NB4 (cell line): ENCODE results near the gene GM2A.
A peak's percentile ranks its signal among the peaks of the same experiment; 100 is the strongest.

Source experiments
- DNase-seq: peaks from one replicate; pipeline ENCODE4 v3.0.0; 2010; ENCODE audit warnings: low read depth
- H3K4me3 ChIP-seq: one replicate; pipeline ENCODE4 v1.5.1; 2011; ENCODE audit warnings: mild to moderate bottlenecking, low read depth, low read length, moderate library complexity
- MYC ChIP-seq: IDR thresholded peaks from 2 replicates; pipeline ENCODE4 v1.6.1; 2011; ENCODE audit warnings: low read depth, low read length
- POLR2A ChIP-seq: IDR thresholded peaks from 2 replicates; pipeline ENCODE4 v1.6.1; 2011; ENCODE audit warnings: mild to moderate bottlenecking; ENCODE audit not compliant: insufficient read length; ENCODE audit errors: extremely low read depth
- TF ChIP-seq, protein P1 (sequence below): IDR thresholded peaks from one replicate; pipeline ENCODE4 v1.5.1; 2012; ENCODE audit warnings: low read depth, low read length
- TF ChIP-seq, protein P2 (sequence below): IDR thresholded peaks from 2 replicates; pipeline ENCODE4 v1.6.1; 2011; ENCODE audit warnings: low read depth, low read length

Gene GM2A

DNA sequence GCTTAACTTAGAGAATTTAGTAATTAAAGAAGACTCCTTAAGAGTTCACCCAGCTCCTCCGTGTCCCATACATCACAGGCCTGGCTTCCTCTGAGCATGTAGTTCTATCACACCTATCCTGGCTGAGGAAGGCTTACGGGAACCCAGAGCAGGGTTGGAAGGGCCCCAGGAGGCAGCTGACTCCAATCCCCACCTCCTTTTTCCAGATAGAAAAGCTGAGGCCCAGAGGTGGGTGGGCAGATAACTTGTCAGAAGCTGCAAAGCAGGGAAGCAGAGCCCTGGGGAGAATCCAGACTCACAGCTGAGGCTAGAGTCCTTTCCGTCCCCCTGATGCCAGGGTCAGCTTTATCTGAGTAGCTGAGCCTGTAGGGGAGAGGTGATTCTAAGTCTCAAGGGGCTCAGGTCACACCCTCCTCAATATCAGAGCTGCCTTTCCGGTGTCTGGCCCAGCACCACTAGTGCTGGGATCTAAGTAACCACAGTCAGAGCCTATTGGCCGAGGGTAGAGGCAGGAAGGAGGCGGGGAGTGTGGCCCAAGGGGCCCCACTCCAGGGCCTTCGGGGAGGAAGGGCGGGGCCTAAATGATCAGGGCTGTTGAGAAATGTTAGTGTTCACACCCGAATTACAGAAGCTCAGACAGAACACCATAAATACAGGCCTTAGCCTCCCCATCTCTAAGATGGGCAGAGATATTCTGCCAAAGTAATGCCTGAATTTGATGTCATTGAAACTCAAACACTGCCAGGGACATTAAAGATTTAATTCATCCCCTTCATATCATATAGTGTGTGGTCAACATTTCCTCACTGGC is 39.0 kb upstream of the GM2A start:
- H3K4me3 ChIP-seq = peak overlapping the region; percentile 32
- DNase-seq = peak; percentile 98
- TF ChIP-seq POLR2A = peak; percentile 20
- TF ChIP-seq, protein P1, sequence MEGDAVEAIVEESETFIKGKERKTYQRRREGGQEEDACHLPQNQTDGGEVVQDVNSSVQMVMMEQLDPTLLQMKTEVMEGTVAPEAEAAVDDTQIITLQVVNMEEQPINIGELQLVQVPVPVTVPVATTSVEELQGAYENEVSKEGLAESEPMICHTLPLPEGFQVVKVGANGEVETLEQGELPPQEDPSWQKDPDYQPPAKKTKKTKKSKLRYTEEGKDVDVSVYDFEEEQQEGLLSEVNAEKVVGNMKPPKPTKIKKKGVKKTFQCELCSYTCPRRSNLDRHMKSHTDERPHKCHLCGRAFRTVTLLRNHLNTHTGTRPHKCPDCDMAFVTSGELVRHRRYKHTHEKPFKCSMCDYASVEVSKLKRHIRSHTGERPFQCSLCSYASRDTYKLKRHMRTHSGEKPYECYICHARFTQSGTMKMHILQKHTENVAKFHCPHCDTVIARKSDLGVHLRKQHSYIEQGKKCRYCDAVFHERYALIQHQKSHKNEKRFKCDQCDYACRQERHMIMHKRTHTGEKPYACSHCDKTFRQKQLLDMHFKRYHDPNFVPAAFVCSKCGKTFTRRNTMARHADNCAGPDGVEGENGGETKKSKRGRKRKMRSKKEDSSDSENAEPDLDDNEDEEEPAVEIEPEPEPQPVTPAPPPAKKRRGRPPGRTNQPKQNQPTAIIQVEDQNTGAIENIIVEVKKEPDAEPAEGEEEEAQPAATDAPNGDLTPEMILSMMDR = no peak

DNA sequence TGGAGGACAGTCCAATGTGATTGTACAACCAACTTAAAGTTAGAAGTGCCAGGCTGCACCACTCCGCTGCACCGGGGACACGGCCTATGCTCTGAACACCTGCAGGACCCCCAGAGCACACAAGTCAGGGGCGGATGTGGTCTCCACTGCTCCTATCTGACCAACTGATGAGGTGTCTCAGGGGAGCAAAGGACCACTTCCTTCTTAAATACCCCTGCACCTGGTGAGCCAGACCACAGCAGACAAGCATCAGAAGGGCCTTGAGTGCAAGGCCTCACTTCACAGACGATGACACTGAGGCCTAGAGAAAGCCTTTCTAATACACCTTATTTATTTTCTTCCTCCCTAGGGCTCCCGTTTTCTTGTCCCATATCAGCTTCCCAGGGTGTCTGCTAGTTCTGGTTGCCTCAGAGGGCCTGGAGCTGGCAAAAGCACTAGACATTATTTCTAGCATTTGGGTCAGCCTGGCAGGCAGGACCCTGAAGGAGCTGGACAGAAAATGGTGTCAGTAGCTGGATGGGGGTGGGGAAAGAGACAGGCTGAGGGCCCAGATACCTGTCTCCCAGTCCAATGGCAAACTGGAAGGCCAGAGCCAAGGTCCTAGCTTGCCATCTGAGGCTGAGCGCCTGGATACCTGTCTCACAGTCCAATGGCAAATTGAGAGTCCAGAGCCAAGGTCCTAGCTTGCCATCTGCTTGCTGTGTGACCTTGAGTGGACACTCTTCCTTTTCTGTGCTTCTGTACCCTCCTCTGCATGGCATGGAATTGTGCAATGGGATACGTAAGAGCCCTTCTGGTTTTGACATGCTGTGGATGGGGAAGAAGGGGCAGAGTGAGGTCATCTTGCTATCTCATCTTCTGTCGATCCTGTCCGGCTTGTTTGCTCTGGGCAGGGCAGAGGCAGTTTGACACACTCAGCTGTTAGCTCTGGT is 38.1 kb upstream of the GM2A start:
- peak overlapping the region; percentile 12 for H3K4me3 ChIP-seq
- TF ChIP-seq, protein P2, sequence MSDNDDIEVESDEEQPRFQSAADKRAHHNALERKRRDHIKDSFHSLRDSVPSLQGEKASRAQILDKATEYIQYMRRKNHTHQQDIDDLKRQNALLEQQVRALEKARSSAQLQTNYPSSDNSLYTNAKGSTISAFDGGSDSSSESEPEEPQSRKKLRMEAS = peak; percentile 57
- peak; percentile 33; the same call in 1 of the 2 replicates for TF ChIP-seq MYC
- no peak for TF ChIP-seq POLR2A
- TF ChIP-seq, protein P1 = no peak
- peak; percentile 89 for DNase-seq

DNA sequence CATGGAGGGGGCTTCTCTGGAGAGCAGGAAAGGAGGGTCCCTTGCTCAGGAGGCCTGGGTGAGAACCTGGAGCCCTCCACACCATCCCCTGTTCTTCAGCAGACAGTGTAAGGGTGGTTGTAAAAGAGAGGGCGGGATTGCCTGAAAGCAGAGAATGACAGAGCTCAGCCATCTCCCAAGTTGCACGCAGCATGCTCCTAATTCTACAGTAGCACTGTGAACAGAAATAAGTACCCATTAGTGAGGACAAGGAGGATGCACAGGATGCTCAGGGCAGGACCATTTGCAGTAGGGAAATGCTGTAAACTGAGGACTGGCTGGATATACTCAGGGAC is 37.5 kb upstream of the GM2A start:
- DNase-seq = no peak
- H3K4me3 ChIP-seq = no peak overlapping the region
- TF ChIP-seq MYC = no peak
- TF ChIP-seq POLR2A = no peak
- TF ChIP-seq, protein P1 = no peak
- TF ChIP-seq, protein P2 = no peak; the same call in 1 of the 2 replicates

DNA sequence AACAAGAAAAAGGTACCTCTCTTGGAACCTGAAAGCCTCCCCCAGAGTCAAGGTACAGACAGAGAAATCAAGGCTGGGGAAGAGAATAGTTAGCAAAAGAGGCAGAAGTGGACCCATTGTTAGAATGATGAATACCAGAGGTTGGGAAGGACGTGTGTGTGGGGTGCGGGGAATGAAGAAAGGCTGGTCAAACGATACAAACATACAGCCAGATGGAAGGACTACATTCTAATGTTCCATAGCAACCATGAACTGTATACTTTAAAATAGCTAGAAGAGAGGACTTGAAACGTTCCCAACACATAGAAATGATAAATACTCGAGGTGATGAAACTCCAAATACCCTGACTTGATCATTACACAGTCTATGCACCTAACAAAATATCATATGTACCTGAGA is 36.2 kb upstream of the GM2A start:
- DNase-seq = no peak
- H3K4me3 ChIP-seq = no peak overlapping the region
- no peak for TF ChIP-seq MYC

DNA sequence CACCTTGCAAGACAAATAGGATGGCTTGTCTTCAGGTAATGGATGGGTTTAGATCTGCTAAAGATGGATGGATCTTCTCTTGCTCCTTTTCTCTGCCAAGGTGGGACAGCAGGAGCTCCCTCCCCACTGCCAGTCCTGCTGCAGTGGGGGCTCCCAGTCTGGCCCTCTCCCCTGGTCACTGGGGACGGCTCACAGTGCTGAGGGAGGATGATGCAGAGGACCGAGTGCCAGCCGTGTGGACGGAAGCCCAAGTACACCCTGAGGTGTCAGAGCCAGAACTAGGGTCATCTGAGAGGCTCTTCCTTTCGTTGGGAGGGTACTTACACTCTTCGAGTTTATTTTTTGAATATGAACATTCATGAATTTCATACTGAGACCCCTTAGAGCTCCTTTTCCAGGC is 34.8 kb upstream of the GM2A start:
- no peak for DNase-seq
- TF ChIP-seq MYC = no peak
- TF ChIP-seq POLR2A = no peak
- TF ChIP-seq, protein P2 = no peak
- TF ChIP-seq, protein P1 = no peak
- no peak overlapping the region for H3K4me3 ChIP-seq

DNA sequence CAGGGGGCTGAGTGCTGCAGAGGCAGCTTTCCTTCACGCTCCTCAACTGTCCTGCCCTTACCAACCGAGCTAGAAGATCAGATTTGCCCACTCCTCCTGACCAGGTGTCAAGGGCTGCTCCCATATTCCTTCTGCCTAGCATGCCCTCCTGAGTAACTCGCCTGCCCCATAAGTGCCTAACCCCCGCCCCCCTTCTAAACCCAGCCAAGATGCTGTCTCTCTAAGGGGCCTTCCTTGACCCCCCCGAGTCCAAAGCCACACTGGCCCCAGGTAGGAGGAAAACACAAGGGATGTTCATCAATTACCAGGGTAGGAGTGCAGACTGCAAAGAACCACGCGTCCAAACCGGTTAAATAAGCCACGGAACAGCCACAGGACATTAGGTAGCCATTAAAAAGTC is 33.8 kb upstream of the GM2A start:
- DNase-seq = no peak
- TF ChIP-seq POLR2A = no peak
- TF ChIP-seq MYC = no peak
- TF ChIP-seq, protein P2 = no peak
- TF ChIP-seq, protein P1 = no peak
- H3K4me3 ChIP-seq = no peak overlapping the region
